ENCODE measurements around the gene CREBZF.
A peak's percentile ranks its signal among the peaks of the same experiment; 100 is the strongest.

CREBZF gene

GRCh38 chr11:85647604-85648299, 17.2 kb downstream of the CREBZF start, which contains the start of gene TMEM126A:
TMEM126A (plus strand) TSS chr11:85647967; CDS start chr11:85650256, 2,289 bp downstream.
- peak; percentile 60 to 94 for DNase-seq (ENCODE audit: low read depth in 1 of 2, low spot score in 1 of 2)
- H3K4me3 ChIP-seq (replicated peaks; ENCODE audit: insufficient read depth, low read length) = peak within 1 kb of the TSS; percentile 66
- TF ChIP-seq GABPA (IDR thresholded peaks at IDR 0.05; ENCODE audit: low read depth) (peak; percentile 47; the same call in 1 of the 2 replicates), POLR2AphosphoS5 (IDR thresholded peaks at IDR 0.05; ENCODE audit: low read depth) (peak; percentile 96), REST (IDR thresholded peaks at IDR 0.05; ENCODE audit: insufficient replicate concordance, low read depth) (peak; percentile 69), CTCF (IDR thresholded peaks at IDR 0.05; ENCODE audit: insufficient read depth, low read length) (no peak), SPI1 (IDR thresholded peaks at IDR 0.05; ENCODE audit: borderline replicate concordance, low read depth) (no peak)
- H3K27ac ChIP-seq (replicated peaks) = peak within 1 kb of the TSS; percentile 85
- H3K27me3 ChIP-seq (ENCODE audit: insufficient read depth, poor library complexity, severe bottlenecking) = no peaks in the 10 kb centered on the region

- H3K27me3 ChIP-seq (ENCODE audit: insufficient read depth, poor library complexity, severe bottlenecking) = no peaks in the 10 kb centered on the region
- H3K4me3 ChIP-seq (replicated peaks; ENCODE audit: insufficient read depth, low read length) = peak overlapping the region; percentile 66
- DNase-seq (ENCODE audit: low read depth in 1 of 2, low spot score in 1 of 2) = no peak
- H3K27ac ChIP-seq (replicated peaks) = peak overlapping the region; percentile 85
- TF ChIP-seq SPI1 (IDR thresholded peaks at IDR 0.05; ENCODE audit: borderline replicate concordance, low read depth) = no peak
- TF ChIP-seq CTCF (IDR thresholded peaks at IDR 0.05; ENCODE audit: insufficient read depth, low read length) = no peak
- no peak for TF ChIP-seq POLR2AphosphoS5 (IDR thresholded peaks at IDR 0.05; ENCODE audit: low read depth)
- no peak for TF ChIP-seq GABPA (IDR thresholded peaks at IDR 0.05; ENCODE audit: low read depth)
- no peak for TF ChIP-seq REST (IDR thresholded peaks at IDR 0.05; ENCODE audit: insufficient replicate concordance, low read depth)
Measured at GRCh38 chr11:85647078-85647477, 17.9 kb downstream of the CREBZF start.

- H3K27ac ChIP-seq (replicated peaks) = no peak overlapping the region
- H3K27me3 ChIP-seq (ENCODE audit: insufficient read depth, poor library complexity, severe bottlenecking) = no peaks in the 10 kb centered on the region
- no peak for DNase-seq (ENCODE audit: low read depth in 1 of 2, low spot score in 1 of 2)
- TF ChIP-seq CTCF (IDR thresholded peaks at IDR 0.05; ENCODE audit: insufficient read depth, low read length) (no peak), POLR2AphosphoS5 (IDR thresholded peaks at IDR 0.05; ENCODE audit: low read depth) (no peak), GABPA (IDR thresholded peaks at IDR 0.05; ENCODE audit: low read depth) (no peak), SPI1 (IDR thresholded peaks at IDR 0.05; ENCODE audit: borderline replicate concordance, low read depth) (no peak), REST (IDR thresholded peaks at IDR 0.05; ENCODE audit: insufficient replicate concordance, low read depth) (no peak)
- no peak overlapping the region for H3K4me3 ChIP-seq (replicated peaks; ENCODE audit: insufficient read depth, low read length)
Measured at GRCh38 chr11:85643191-85643614, 21.7 kb downstream of the CREBZF start.
